GM18517 (cell line): ENCODE results near the gene OR2B6.
"Not testable (repeated sequence)": the region's sequence is repeated elsewhere in the genome, so short reads cannot be mapped to it uniquely, and the experiment has no call there.

ENCODE experiments used
- ATAC-seq: cut with Tn5 transposase; IDR thresholded peaks from one replicate; pipeline ENCODE4 v1.9.1; 2021; ENCODE audit warnings: mild to moderate bottlenecking, moderate library complexity; ENCODE audit not compliant: unreplicated experiment

The OR2B6 gene

GRCh38 chr6:27956941-27957340 lies at the start of gene OR2B6:
Gene OR2B6 (plus strand): TSS chr6:27957241. CDS start chr6:27957241, 0 bp downstream.
- no peak for ATAC-seq

- ATAC-seq = no peak
These were observed 49.0 kb upstream of the OR2B6 start for GRCh38 chr6:27908017-27908416.

GRCh38 chr6:27911956-27912446 lies 45.0 kb upstream of the OR2B6 start, which contains the start of gene OR2B2:
Gene OR2B2 (minus strand): TSS chr6:27912396. CDS start chr6:27912319, 77 bp downstream.
- no peak for ATAC-seq

- no peak for ATAC-seq
These were observed 34.1 kb upstream of the OR2B6 start for GRCh38 chr6:27922949-27923348.

- ATAC-seq = no peak
These were observed 32.9 kb upstream of the OR2B6 start for GRCh38 chr6:27924179-27924578.

GRCh38 chr6:27928041-27928440 lies 29.0 kb upstream of the OR2B6 start:
- ATAC-seq = not testable (repeated sequence)

GRCh38 chr6:27929930-27930329 lies 27.1 kb upstream of the OR2B6 start:
- ATAC-seq = not testable (repeated sequence)

GRCh38 chr6:27931209-27931608 lies 25.8 kb upstream of the OR2B6 start:
- no peak for ATAC-seq

GRCh38 chr6:27940766-27941165 lies 16.3 kb upstream of the OR2B6 start:
- ATAC-seq = no peak

GRCh38 chr6:27943072-27943471 lies 14.0 kb upstream of the OR2B6 start:
- not testable (repeated sequence) for ATAC-seq

- no peak for ATAC-seq
These were observed 8.8 kb upstream of the OR2B6 start for GRCh38 chr6:27948237-27948636.

GRCh38 chr6:27951040-27951439 lies 6.0 kb upstream of the OR2B6 start:
- no peak for ATAC-seq

GRCh38 chr6:27957516-27957915 lies 475 bp downstream of the OR2B6 start:
- no peak for ATAC-seq

GRCh38 chr6:27962506-27962905 lies 5.5 kb downstream of the OR2B6 start:
- no peak for ATAC-seq

GRCh38 chr6:27966044-27966443 lies 9.0 kb downstream of the OR2B6 start:
- ATAC-seq = no peak

- no peak for ATAC-seq
These were observed 9.9 kb downstream of the OR2B6 start for GRCh38 chr6:27966816-27967426.

- ATAC-seq = no peak
These were observed 13.4 kb downstream of the OR2B6 start for GRCh38 chr6:27970444-27970843.

- ATAC-seq = no peak
These were observed 15.7 kb downstream of the OR2B6 start for GRCh38 chr6:27972750-27973149.

- no peak for ATAC-seq
These were observed 20.3 kb downstream of the OR2B6 start for GRCh38 chr6:27977387-27977786.

GRCh38 chr6:27978705-27979104 lies 21.7 kb downstream of the OR2B6 start:
- no peak for ATAC-seq

- ATAC-seq = no peak
These were observed 23.1 kb downstream of the OR2B6 start for GRCh38 chr6:27980111-27980510.

GRCh38 chr6:27986928-27987725 lies 30.1 kb downstream of the OR2B6 start:
- ATAC-seq = no peak
